Neural progenitor cell (in vitro differentiated cells): Measurements from ENCODE around the gene ZNF280C.
"Not testable (repeated sequence)": the region's sequence is repeated elsewhere in the genome, so short reads cannot be mapped to it uniquely, and the experiment has no call there.

Source experiments
- CTCF ChIP-seq: fragments of 200-600 bp; sonication (generic); IDR thresholded peaks from 2 replicates; pipeline ENCODE4 v1.5.1; 2017; ENCODE audit warnings: antibody characterized with exemption, mild to moderate bottlenecking
- EZH2 ChIP-seq: fragments of 200-600 bp; sonication (generic); IDR thresholded peaks from 2 replicates; pipeline ENCODE4 v1.6.1; 2017; ENCODE audit warnings: antibody characterized with exemption, mild to moderate bottlenecking, moderate library complexity

DNA sequence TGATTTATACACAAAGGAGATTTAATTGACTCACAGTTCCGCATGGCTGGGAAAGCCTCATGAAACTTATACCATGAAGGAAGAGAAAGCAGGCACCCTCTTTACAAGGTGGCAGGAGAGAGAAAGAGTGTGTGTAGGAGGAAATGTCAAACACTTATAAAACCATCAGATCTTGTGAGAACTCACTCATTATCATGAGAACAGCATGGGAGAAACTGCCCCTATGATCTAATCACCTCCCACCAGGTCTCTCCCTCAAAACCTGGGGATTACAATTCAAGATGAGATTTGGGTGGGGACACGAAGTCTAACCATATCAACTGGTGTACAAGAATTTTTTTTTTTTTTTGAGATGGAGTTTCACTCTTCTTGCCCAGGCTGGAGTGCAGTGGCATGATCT is 3.6 kb upstream of the ZNF280C start:
- not testable (repeated sequence) for TF ChIP-seq CTCF, EZH2
